ENCODE results near the gene PSMA3.

PSMA3 gene

DNA sequence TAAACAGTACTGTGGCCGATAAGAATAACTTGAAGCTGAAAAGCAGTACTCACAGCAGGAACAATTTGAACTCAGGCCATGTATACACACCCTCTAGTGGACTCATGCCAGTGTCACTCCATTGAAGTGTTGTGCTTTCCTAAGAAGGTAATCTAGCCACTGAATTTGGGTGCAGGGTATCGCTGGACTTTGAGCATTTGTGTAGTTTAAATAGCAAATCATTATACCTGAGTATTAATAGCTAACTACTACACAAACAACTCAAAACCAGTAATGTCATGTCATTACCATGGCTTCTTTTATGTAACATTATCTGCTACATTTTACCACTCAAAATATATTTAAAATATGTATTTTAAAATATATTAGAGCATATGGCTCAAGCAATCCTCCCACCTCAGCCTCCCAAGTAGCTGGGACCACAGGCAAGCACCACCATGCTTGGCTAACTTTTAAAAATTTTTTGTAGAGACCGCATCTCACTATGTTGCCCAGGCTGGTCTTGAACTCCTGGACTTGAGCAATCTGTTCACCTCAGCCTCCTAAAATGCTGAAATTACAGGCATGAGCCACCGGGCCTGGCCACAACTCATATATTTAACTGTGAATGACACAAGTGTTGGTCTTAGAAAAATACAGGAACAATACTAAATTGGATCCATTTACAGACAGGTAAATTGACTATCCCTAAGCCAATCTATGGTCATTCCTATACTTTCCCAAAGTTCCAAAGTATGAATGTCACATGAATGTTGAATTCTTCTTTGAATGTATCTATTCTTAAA is 28.1 kb downstream of the PSMA3 start:
- DNase-seq (ENCODE audit: low spot score): no peak

DNA sequence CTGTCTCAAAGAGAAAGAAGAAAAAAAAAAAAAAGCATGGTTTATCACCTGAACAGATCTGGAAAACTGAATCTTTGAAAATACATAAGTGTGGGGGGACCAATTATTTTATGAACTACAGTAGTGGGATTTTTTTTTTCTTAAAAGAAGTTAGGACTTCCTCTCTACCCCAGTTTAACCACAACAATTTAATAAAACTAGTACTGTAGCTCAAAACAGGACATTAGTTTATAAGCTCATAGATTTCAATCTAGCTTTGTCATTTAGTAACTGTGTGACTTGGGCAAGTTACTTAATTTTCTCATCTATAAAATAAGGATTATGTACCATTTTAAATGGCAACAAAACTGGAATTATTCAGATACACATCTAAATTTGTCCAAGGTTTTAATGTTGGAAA is 30.2 kb downstream of the PSMA3 start:
- DNase-seq (ENCODE audit: low spot score): no peak

- no peak for DNase-seq (ENCODE audit: low spot score)
Measured at GRCh38 chr14:58275527-58276190, 31.0 kb downstream of the PSMA3 start.

DNA sequence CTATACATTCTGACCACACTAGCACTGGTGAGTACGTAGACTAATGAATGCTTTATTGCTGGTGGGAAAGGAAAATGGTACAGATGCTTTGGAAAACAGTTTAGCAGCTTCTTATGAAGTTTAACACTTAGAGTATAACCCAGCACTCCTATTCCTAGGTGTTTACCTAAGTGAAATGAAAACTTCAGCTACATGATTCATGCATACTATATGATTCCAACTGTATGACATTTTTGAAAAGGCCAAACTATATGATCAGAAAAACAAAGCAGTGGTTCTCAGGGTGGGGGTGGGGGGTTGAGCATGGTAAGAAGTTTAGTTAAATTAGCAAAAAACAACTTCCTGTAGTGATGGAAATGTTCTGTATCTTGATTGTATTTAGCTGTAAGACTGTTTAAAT is 31.6 kb downstream of the PSMA3 start:
- no peak for DNase-seq (ENCODE audit: low spot score)

DNA sequence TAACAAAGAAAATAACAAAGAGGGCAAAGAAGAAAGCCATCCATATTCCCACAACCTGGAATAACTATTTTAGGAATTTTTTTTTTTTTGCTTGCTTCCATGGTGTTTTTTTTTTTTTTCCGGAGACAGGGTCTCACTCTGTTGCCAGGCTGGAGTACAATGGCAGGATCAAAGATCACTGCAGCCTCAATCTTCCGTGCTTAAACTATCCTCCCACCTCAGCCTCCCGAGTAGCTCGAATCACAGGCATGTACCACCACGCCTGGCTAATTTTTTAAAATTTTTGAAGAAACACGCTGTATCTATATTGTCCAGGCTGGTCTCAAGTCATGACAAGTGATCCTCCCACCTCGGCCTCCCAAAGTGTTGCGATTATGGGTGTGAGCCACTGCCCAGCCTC is 33.5 kb downstream of the PSMA3 start:
- no peak for DNase-seq (ENCODE audit: low spot score)

DNA sequence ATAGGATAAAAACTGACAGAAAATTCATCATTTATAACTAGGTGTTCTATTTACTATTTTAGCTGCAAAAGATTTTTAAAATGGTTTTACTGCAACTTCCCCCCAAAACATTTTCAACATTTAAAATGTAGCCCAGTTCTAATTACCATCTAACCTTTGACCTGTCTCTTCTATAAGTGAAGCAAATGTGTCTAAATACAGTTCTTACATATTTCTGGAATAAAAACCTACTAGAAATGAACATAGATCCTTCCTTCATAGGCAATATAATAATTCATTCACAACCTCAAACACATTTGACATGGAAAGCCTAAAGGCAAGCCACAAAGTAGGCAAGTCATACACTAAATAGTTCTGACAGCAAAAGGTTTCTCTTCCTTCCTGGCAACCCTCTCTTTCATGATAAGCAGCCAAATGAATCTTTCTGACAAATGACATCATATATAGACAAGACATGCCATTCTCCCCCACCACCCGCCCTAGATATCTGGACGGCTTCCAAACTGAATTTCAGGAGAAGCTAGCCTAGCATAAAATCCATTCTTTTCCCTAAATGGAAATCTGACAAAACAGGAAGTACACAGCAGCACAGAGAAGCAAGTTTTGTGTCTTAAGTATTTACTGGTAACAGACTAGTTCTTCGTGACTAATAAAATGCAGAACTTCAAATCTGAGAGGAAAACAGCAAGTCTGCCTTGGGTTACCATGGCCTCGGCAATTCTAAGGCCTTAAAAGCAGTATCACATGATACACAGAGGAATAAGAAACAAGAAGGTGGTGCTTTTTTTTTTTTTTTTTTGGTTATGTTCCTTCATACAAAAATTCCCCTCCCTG is 36.5 kb downstream of the PSMA3 start:
- peak; percentile 50 for DNase-seq (ENCODE audit: low spot score)

- DNase-seq (ENCODE audit: low spot score): no peak
Measured at GRCh38 chr14:58281969-58282368, 37.3 kb downstream of the PSMA3 start.

DNA sequence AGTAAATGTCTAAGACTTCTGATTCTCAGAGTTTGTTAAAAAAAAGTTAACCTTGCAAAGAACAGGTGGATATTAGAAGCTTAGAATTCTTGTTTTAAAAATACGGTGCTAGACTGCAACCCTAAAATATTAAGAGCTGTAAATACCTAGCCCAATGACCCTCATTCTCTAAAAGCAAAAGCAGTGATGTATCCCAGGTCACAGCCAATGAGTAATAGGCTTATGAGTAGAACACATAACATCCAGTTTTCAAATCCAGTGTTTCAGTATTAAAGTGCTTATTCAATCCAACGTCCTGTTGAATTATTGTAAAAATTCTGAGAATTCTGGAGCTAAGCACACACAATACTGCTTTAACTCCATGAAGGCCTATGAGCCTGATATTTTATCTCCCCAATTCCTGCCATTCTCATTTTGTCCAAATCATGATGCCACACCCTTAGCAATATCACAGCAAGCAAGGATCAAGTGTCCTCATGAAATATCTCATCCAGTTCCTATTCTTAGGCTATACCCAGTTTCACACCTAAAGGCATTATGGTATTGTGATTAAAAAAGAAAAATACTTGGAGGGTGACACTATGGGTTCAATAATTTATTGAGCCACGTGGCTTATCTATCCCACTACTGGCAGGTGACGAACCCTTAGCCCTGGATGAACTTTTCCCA is 38.4 kb downstream of the PSMA3 start:
- DNase-seq (ENCODE audit: low spot score): no peak

- no peak for DNase-seq (ENCODE audit: low spot score)
Measured at GRCh38 chr14:58283730-58284129, 39.1 kb downstream of the PSMA3 start.

DNA sequence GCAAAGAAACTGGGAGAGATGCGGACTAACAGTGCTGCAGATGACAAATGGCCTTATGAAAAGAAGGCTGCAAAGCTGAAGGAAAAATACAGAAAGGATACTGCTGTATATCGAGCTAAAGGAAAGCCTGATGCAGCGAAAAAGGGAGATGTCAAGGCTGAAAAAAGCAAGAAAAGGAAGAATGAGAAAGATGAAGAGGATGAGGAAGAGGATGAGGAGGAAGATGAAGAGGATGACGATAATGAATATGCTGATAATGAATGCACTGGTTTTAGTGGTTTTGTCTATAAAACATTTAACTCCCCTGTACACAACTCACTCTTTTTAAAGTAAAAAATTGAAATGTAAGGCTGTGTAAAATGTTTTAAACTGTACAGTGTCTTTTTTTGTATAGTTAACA is 40.5 kb downstream of the PSMA3 start:
- DNase-seq (ENCODE audit: low spot score): no peak

DNA sequence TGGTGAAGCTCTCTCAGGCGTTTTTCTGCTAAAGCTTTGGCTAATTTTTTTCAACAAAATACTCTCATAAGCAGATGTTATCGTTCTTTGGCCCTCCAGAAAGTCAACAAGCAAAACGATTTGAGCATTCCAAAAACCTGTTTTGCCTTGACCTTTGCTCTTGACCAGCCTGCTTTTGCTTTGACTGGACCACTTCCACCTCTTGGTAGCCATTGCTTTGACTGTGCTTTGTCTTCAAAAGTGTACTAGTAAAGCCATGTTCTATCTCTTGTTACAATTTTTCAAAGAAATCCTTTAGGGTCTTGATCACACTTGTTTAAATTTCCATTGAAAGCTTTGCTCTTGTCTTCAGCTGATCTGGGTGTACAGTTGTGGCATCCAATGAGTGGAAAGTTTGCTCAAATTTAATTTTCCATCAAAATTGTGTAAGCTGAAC is 43.0 kb downstream of the PSMA3 start:
- DNase-seq (ENCODE audit: low spot score): no peak

- no peak for DNase-seq (ENCODE audit: low spot score)
Measured at GRCh38 chr14:58288106-58288792, 43.6 kb downstream of the PSMA3 start.

GRCh38 chr14:58291646-58292045 is 47.0 kb downstream of the PSMA3 start:
- no peak for DNase-seq (ENCODE audit: low spot score)

DNA sequence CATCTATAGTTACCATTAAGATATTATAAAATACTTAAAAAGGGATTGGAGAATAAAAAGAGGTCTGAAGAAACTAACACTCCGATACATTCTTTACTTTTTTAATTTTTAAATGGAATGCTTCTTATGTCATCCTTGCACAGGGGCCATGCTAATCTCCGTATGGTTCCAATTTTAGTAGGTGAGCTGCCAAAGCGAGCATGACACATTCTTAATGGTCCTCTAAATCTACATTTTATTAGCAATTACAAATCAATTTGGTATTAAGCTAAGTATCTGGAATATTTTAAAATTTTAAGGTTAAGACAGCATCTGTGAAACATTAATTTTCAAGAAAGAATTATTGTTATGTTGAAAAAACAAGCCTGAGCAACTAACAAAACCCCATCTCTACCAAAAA is 47.5 kb downstream of the PSMA3 start:
- no peak for DNase-seq (ENCODE audit: low spot score)

DNA sequence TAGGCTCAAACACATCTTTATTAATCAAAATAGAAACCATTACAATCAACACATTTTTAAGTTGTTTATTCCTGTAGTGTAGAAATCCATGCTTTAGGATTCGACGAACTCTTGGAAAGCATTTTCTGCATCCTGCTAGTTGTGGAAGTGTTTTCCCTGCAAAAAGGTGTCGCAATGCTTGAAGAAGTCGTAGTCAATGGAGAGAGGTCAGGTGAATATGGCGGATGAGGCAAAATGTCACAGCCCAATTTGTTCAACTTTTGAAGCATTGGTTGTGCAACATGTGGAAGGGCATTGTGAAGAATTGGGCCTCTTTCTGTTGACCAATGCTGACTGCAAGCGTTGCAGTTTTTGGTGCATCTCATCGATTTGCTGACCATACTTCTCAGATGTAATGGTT is 49.6 kb downstream of the PSMA3 start:
- no peak for DNase-seq (ENCODE audit: low spot score)

- DNase-seq (ENCODE audit: low spot score): peak; percentile 72
Measured at GRCh38 chr14:58296726-58297125, 52.1 kb downstream of the PSMA3 start.

DNA sequence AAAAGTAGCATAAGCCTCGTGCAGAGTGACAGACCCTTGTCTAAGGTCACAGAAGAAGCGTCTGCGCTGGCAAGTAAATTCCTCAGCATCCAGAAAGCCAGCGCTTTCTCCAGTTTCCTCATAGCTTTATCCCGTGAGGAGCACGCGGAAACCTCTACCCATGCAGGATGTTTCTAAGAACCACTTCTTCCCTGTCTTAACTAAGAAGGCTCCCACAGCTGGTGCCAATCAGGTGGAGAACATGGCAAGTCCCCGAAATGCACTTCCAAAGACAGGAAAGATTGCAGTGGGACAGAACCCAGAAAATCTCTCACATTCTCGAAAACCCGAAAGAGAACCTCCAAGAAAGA is 52.7 kb downstream of the PSMA3 start:
- DNase-seq (ENCODE audit: low spot score): no peak

GRCh38 chr14:58297762-58298476 is 53.3 kb downstream of the PSMA3 start:
- DNase-seq (ENCODE audit: low spot score): peak; percentile 99

DNA sequence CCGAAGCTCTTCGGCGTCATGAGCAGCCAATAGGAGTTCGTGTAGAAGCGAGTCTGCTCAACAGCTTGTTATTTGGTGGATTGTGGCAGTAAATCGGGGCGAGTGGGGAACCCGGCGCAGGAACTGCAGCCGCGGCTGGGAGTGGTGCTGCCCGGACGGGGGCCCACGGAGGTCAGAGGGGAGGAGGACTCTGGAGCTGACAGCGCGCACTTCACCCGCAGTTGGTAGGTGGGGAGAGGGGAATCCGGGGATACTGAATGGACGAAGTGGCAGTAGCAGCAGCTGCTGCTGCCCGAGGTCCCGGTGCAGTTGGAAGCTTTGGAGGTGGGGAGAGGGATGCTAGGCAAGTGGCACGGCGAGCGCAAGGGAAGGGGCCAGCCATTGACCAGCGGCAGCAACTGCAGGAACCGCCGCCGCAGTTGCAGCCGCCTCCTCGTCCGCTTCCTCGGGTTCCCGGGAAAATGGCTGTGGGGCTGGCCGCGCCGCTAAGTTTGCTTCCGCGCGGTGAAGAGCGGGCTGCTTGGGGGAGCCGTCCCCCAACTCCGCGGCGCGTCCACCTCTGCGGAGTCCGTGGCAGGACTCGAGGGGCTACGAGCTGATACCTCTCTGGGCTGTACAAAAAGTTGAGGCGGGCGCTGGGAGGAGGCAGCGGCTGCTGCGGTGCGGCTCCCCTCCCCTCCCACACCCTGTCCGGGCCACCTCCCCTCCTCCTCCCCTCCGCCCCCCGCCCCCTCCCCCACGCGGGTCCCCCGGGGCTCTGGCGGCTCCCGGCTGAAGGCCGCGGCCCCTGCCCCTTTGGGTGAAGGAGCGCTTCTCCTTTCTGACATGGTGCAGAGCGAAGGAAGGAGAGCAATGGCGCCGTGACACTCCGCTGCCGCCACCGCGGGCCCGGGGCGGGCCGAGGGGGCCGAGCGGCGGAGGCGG is 54.1 kb downstream of the PSMA3 start, which contains the start of gene ARID4A:
Gene ARID4A (plus strand): TSS at position 79 of the 924 bp plus-strand sequence. CDS start 1,300 bp downstream, outside the sequence.
- peak; percentile 20 for DNase-seq (ENCODE audit: low spot score)
